HPDE6-E6E7 (cell line): ENCODE data around the gene EGR2.

Experiments used
- DNase-seq: peaks from one replicate; pipeline ENCODE4 v3.0.0; 2011; ENCODE audit warnings: missing footprints; ENCODE audit errors: extremely low spot score

Gene EGR2

GRCh38 chr10:62816331-62817120, at the start of gene EGR2:
Gene EGR2, minus strand, starts transcription at chr10:62816366. Its CDS starts 337 bp downstream, at chr10:62816029.
- peak; percentile 89 for DNase-seq

- no peak for DNase-seq
Measured at GRCh38 chr10:62862447-62862846, 46.3 kb upstream of the EGR2 start.

GRCh38 chr10:62861507-62861906, 45.3 kb upstream of the EGR2 start:
- no peak for DNase-seq

GRCh38 chr10:62860946-62861345, 44.8 kb upstream of the EGR2 start:
- DNase-seq, result no peak

GRCh38 chr10:62858364-62858763, 42.2 kb upstream of the EGR2 start:
- DNase-seq, result no peak

- DNase-seq, result no peak
Measured at GRCh38 chr10:62856021-62856420, 39.9 kb upstream of the EGR2 start.

GRCh38 chr10:62853710-62854109, 37.5 kb upstream of the EGR2 start:
- DNase-seq, result no peak

- DNase-seq, result no peak
Measured at GRCh38 chr10:62852961-62853702, 37.0 kb upstream of the EGR2 start.

GRCh38 chr10:62851442-62851841, 35.3 kb upstream of the EGR2 start:
- DNase-seq, result no peak

- DNase-seq, result no peak
Measured at GRCh38 chr10:62850646-62851045, 34.5 kb upstream of the EGR2 start.

GRCh38 chr10:62847433-62847832, 31.3 kb upstream of the EGR2 start:
- no peak for DNase-seq

GRCh38 chr10:62844280-62845011, 28.3 kb upstream of the EGR2 start:
- no peak for DNase-seq

- DNase-seq, result no peak
Measured at GRCh38 chr10:62843600-62843999, 27.4 kb upstream of the EGR2 start.

GRCh38 chr10:62842983-62843382, 26.8 kb upstream of the EGR2 start:
- DNase-seq, result no peak

- DNase-seq, result no peak
Measured at GRCh38 chr10:62839590-62839989, 23.4 kb upstream of the EGR2 start.

GRCh38 chr10:62831346-62831745, 15.2 kb upstream of the EGR2 start:
- DNase-seq, result no peak

GRCh38 chr10:62830679-62831078, 14.5 kb upstream of the EGR2 start:
- no peak for DNase-seq

GRCh38 chr10:62829622-62830021, 13.5 kb upstream of the EGR2 start:
- no peak for DNase-seq

- no peak for DNase-seq
Measured at GRCh38 chr10:62826273-62826672, 10.1 kb upstream of the EGR2 start.

- DNase-seq, result no peak
Measured at GRCh38 chr10:62820586-62820985, 4.4 kb upstream of the EGR2 start.

GRCh38 chr10:62819141-62819920, 3.2 kb upstream of the EGR2 start:
- no peak for DNase-seq
